ENCODE results near the gene TMEM129. TPM values are rescaled to one million over a fixed set of nuclear protein-coding genes. Genes with fewer than 3 reads are reported as not detected.
A peak's percentile ranks its signal among the peaks of the same experiment; 100 is the strongest.
"Not testable (repeated sequence)": the region's sequence is repeated elsewhere in the genome, so short reads cannot be mapped to it uniquely, and the experiment has no call there.

TMEM129 gene
- total and polyA plus RNA-seq, 2 donors, result 15.1 to 23.2 TPM

DNA sequence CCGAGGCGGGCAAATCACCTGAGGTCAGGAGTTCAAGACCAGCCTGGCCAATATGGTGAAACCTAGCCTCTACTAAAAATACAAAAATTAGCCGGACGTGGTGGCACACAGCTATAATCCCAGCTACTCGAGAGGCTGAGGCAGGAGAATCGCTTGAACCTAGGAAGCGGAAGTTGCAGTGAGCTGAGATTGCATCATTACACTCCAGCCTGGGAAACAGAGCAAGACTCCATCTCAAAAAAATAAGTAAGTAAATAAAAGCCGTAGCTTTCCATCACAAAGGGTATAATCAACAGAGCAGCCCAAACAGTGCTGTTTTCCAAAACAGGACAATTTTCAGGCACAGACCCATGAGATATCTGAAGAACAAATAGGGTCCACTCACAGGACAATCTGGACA, 19.5 kb downstream of the TMEM129 start:
- H3K27ac ChIP-seq (ENCODE audit: low read depth in 1 of 2, low read length in 1 of 2); DNase-seq (ENCODE audit: low read depth in 6 of 9, low spot score in 9 of 9); H3K9me3 ChIP-seq (ENCODE audit: control insufficient read depth in 2 of 2, insufficient read depth in 1 of 2, low read length in 1 of 2); H3K4me1 ChIP-seq (ENCODE audit: control insufficient read depth in 2 of 2, insufficient read depth in 2 of 2, low read length in 2 of 2); H3K27me3 ChIP-seq (ENCODE audit: control insufficient read depth in 2 of 2, insufficient read depth in 1 of 2, low read length in 1 of 2); H3K4me3 ChIP-seq (ENCODE audit: low read length in 2 of 2): not testable (repeated sequence)
- WGBS, result 97% methylated on average over 8 of the region's 8 CpGs
- peaks cover 72 to 84% of the 10 kb centered on the region in 2 donors for H3K36me3 ChIP-seq (ENCODE audit: control insufficient read depth in 2 of 2, insufficient read depth in 2 of 2, low read length in 1 of 2)

DNA sequence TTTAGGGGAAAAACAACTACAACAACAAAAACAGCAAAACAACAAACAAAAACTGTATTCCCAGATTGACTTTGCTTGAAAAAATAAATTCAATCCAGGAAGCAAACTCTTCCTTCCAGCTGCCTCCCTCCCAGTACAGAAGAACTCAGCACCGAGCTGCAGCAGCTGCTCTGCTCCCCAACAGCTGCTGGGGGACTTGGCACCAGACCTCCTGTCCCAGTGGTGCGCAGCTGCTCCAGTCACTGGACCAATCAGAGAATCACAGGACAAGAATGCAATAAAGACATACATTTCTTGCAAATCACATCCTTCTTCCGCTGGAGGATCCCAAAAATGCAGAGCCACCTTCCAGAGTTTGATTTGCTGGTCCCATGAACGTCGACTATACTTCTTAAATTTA, 25.2 kb downstream of the TMEM129 start:
- H3K27ac ChIP-seq (ENCODE audit: low read depth in 1 of 2, low read length in 1 of 2), result no peak overlapping the region
- H3K4me3 ChIP-seq (ENCODE audit: low read length in 2 of 2), result no peak overlapping the region
- no peaks in the 10 kb centered on the region for H3K27me3 ChIP-seq (ENCODE audit: control insufficient read depth in 2 of 2, insufficient read depth in 1 of 2, low read length in 1 of 2)
- H3K9me3 ChIP-seq (ENCODE audit: control insufficient read depth in 2 of 2, insufficient read depth in 1 of 2, low read length in 1 of 2), result no peaks in the 10 kb centered on the region
- H3K36me3 ChIP-seq (ENCODE audit: control insufficient read depth in 2 of 2, insufficient read depth in 2 of 2, low read length in 1 of 2), result peaks cover 74 to 86% of the 10 kb centered on the region in 2 donors
- WGBS, result 95% methylated on average over 5 of the region's 5 CpGs
- no peak for DNase-seq (ENCODE audit: low read depth in 6 of 9, low spot score in 9 of 9)
- no peaks in the 10 kb centered on the region for H3K4me1 ChIP-seq (ENCODE audit: control insufficient read depth in 2 of 2, insufficient read depth in 2 of 2, low read length in 2 of 2)

DNA sequence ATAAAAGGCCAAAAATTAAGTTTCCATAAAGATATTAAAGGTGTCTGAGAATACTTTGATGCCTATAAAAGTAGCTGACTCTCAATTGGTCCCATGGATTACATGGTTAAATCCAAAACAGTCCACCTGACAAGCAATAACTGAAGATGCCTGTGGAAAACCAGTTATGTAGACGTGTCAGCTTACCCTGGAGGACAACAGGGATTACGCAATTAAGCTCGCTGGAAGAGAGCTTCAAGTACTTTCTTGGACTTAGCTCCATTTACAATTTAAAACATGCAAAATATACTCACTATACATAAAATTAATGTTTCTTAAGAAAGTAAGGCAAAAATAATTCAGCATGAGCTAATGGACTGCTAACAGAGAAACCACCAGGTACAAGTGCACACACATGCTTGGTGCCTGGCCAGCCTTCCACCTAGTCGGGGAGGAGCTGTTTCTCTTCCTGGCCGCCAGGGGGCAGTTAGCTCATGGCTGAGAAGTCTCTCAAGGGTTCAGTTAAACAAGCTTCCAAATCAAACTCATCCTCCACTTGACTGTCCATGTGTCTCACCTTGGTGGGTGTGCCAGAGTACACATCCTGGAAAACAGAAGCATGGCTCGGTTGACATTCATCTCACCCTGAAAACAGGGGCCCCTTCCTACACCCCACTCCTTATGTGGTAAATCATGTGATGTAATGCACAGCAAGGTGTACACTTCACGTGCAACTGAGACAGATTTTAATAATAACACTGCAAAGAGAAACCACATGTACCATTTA, 27.8 kb downstream of the TMEM129 start:
- H3K4me1 ChIP-seq (ENCODE audit: control insufficient read depth in 2 of 2, insufficient read depth in 2 of 2, low read length in 2 of 2), result no peaks in the 10 kb centered on the region
- peak in 7 of 9 donors; percentile 55 to 86 (median 76) for DNase-seq (ENCODE audit: low read depth in 6 of 9, low spot score in 9 of 9)
- 62% methylated on average over 7 of the region's 7 CpGs for WGBS
- H3K27ac ChIP-seq (ENCODE audit: low read depth in 1 of 2, low read length in 1 of 2), result no peak overlapping the region
- no peaks in the 10 kb centered on the region for H3K9me3 ChIP-seq (ENCODE audit: control insufficient read depth in 2 of 2, insufficient read depth in 1 of 2, low read length in 1 of 2)
- no peaks in the 10 kb centered on the region for H3K27me3 ChIP-seq (ENCODE audit: control insufficient read depth in 2 of 2, insufficient read depth in 1 of 2, low read length in 1 of 2)
- H3K36me3 ChIP-seq (ENCODE audit: control insufficient read depth in 2 of 2, insufficient read depth in 2 of 2, low read length in 1 of 2), result peaks cover 57 to 73% of the 10 kb centered on the region in 2 donors
- no peak overlapping the region for H3K4me3 ChIP-seq (ENCODE audit: low read length in 2 of 2)

DNA sequence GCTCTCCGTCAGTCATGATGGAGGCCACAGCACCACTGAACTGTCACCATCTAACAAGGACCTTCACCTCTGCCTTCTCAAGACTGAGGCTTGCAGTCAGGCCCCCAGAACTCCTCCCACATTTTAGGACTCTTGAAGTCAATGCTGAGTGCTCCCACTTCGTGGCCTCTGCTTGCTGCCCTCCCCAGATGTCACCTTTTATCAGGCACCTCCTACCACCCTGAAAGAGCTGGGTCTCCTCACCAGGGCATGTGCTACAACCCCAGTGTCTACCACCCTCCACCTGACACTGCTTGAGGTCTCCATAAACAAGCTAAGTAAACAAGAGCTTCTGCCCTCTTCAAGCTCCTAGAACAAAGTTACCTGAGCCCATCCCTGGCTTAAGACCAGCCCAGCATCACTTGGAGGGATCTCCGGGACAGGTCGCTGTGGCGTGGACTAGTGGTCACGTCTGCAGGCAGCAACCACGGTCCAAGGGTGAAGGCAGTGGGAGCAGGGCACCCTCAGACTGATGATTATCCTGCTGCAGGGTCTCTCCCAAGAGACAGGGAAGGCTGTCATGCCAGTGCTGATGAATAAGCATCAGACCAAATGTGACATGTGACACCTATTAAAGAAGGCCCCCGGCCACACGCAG, 29.3 kb downstream of the TMEM129 start:
- no peaks in the 10 kb centered on the region for H3K4me1 ChIP-seq (ENCODE audit: control insufficient read depth in 2 of 2, insufficient read depth in 2 of 2, low read length in 2 of 2)
- H3K27me3 ChIP-seq (ENCODE audit: control insufficient read depth in 2 of 2, insufficient read depth in 1 of 2, low read length in 1 of 2), result no peaks in the 10 kb centered on the region
- H3K27ac ChIP-seq (ENCODE audit: low read depth in 1 of 2, low read length in 1 of 2), result no peak overlapping the region
- no peaks in the 10 kb centered on the region for H3K9me3 ChIP-seq (ENCODE audit: control insufficient read depth in 2 of 2, insufficient read depth in 1 of 2, low read length in 1 of 2)
- 91% methylated on average over 9 of the region's 9 CpGs for WGBS
- no peak for DNase-seq (ENCODE audit: low read depth in 6 of 9, low spot score in 9 of 9)
- H3K4me3 ChIP-seq (ENCODE audit: low read length in 2 of 2), result no peak overlapping the region
- peaks cover 44 to 65% of the 10 kb centered on the region in 2 donors for H3K36me3 ChIP-seq (ENCODE audit: control insufficient read depth in 2 of 2, insufficient read depth in 2 of 2, low read length in 1 of 2)

DNA sequence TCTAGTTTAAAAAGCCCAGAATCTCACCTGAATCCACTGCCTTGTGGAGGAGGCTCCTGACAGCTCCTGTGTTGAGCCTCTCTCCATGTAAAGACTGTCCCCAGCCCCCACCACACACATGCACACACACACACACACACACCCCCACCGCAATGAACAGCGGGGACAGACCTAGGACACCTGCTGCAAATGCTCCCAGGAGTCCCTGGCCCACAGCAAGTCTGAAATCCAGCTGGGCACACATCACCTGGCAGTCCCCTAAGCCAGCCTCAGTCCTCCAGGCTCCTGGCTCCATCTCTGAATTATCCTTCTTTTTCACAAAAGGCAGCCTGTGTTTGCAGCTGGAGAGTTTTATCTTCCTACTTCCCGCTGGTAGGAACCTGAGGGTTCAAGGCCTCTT, 30.4 kb downstream of the TMEM129 start:
- no peaks in the 10 kb centered on the region for H3K4me1 ChIP-seq (ENCODE audit: control insufficient read depth in 2 of 2, insufficient read depth in 2 of 2, low read length in 2 of 2)
- H3K9me3 ChIP-seq (ENCODE audit: control insufficient read depth in 2 of 2, insufficient read depth in 1 of 2, low read length in 1 of 2), result no peaks in the 10 kb centered on the region
- H3K27ac ChIP-seq (ENCODE audit: low read depth in 1 of 2, low read length in 1 of 2), result no peak overlapping the region
- peaks cover 37 to 55% of the 10 kb centered on the region in 2 donors for H3K36me3 ChIP-seq (ENCODE audit: control insufficient read depth in 2 of 2, insufficient read depth in 2 of 2, low read length in 1 of 2)
- H3K27me3 ChIP-seq (ENCODE audit: control insufficient read depth in 2 of 2, insufficient read depth in 1 of 2, low read length in 1 of 2), result no peaks in the 10 kb centered on the region
- 99% methylated on average over 3 of the region's 3 CpGs for WGBS
- DNase-seq (ENCODE audit: low read depth in 6 of 9, low spot score in 9 of 9), result no peak
- H3K4me3 ChIP-seq (ENCODE audit: low read length in 2 of 2), result no peak overlapping the region

DNA sequence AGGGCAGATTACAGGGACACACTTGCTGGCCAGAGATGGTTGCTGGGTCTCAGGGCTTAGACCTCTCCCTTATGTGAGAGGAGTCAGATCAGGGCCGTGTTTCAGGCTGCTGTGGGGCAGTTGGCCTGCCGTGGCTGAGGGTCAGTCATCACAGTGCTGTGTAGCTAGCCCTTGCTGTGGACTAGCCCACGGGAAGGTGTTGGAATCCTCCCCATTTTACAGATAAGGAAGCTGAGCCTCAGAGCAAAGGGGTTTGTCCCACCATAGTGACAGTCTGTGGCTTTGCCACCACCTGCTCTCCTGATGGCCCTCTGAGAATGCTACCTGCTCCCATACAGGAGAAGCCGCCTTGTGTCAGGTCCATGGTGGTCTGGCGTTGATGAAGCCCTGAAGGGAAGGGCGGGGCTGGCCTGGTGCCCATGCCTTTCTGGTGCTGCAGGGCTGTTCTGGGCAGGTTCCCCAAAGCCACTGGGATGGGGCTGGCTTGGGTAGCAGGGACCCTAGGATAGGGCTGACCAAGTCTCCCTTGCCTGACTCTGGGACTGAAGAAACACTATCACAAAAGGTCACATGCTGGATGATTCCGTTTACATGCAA, 34.6 kb downstream of the TMEM129 start:
- H3K4me3 ChIP-seq (ENCODE audit: low read length in 2 of 2), result no peak overlapping the region
- WGBS, result 88% methylated on average over 7 of the region's 7 CpGs
- peaks cover 11 to 13% of the 10 kb centered on the region in 2 donors for H3K4me1 ChIP-seq (ENCODE audit: control insufficient read depth in 2 of 2, insufficient read depth in 2 of 2, low read length in 2 of 2)
- H3K9me3 ChIP-seq (ENCODE audit: control insufficient read depth in 2 of 2, insufficient read depth in 1 of 2, low read length in 1 of 2), result no peaks in the 10 kb centered on the region
- H3K27me3 ChIP-seq (ENCODE audit: control insufficient read depth in 2 of 2, insufficient read depth in 1 of 2, low read length in 1 of 2), result peaks cover 9 to 12% of the 10 kb centered on the region in 2 donors
- DNase-seq (ENCODE audit: low read depth in 6 of 9, low spot score in 9 of 9), result no peak
- H3K27ac ChIP-seq (ENCODE audit: low read depth in 1 of 2, low read length in 1 of 2), result no peak overlapping the region
- H3K36me3 ChIP-seq (ENCODE audit: control insufficient read depth in 2 of 2, insufficient read depth in 2 of 2, low read length in 1 of 2), result peaks cover 10 to 14% of the 10 kb centered on the region in 2 donors

DNA sequence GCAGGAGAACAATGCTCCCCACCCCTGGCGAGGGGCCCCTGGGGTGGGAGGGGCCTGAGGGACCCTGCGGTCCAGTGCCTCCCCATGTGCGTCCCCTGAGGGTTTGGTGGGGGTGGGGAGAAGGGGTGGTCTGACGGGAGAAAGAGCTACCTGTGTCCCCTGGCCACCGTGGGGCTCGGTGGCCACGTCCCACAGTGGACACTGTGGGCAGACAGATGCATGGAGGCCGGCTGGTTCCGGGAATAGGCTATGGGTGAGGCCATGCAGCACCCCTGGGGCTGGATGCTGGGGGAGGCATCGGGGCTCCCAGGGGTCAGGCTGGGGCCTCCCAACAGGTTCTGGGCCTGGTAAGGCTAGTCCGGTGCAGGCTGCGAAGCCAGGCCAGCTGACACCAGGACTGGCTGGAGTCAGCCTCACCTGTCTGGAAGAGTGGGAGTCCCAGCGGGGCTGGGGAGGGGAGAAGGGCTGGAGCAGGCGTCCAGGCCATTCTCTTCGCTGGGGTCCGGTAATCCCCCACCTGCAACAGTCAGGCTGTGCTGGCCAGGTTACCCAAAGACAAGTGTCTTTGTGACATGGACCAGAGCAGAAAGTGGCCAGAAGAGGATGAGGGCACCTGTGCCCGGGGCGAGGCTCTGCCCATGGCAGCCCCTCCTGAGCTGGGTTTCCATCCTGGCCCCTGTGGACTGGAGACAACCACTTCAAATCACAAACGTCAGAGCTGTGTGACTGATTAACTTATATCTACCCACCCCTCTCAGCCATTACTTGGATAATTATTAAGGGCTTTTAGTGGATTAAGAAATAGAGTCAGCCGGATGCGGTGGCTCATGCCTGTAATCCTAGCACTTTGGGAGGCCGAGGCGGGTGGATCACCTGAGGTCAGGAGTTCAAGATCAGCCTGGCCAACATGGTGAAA, 35.6 kb downstream of the TMEM129 start:
- no peaks in the 10 kb centered on the region for H3K9me3 ChIP-seq (ENCODE audit: control insufficient read depth in 2 of 2, insufficient read depth in 1 of 2, low read length in 1 of 2)
- no peak for DNase-seq (ENCODE audit: low read depth in 6 of 9, low spot score in 9 of 9)
- no peak overlapping the region for H3K27ac ChIP-seq (ENCODE audit: low read depth in 1 of 2, low read length in 1 of 2)
- WGBS, result 95% methylated on average over 23 of the region's 23 CpGs
- H3K4me1 ChIP-seq (ENCODE audit: control insufficient read depth in 2 of 2, insufficient read depth in 2 of 2, low read length in 2 of 2), result peaks cover 11 to 13% of the 10 kb centered on the region in 2 donors
- no peak overlapping the region for H3K4me3 ChIP-seq (ENCODE audit: low read length in 2 of 2)
- peaks cover 0 to 4% of the 10 kb centered on the region in 2 donors for H3K36me3 ChIP-seq (ENCODE audit: control insufficient read depth in 2 of 2, insufficient read depth in 2 of 2, low read length in 1 of 2)
- peaks cover 9 to 12% of the 10 kb centered on the region in 2 donors for H3K27me3 ChIP-seq (ENCODE audit: control insufficient read depth in 2 of 2, insufficient read depth in 1 of 2, low read length in 1 of 2)

DNA sequence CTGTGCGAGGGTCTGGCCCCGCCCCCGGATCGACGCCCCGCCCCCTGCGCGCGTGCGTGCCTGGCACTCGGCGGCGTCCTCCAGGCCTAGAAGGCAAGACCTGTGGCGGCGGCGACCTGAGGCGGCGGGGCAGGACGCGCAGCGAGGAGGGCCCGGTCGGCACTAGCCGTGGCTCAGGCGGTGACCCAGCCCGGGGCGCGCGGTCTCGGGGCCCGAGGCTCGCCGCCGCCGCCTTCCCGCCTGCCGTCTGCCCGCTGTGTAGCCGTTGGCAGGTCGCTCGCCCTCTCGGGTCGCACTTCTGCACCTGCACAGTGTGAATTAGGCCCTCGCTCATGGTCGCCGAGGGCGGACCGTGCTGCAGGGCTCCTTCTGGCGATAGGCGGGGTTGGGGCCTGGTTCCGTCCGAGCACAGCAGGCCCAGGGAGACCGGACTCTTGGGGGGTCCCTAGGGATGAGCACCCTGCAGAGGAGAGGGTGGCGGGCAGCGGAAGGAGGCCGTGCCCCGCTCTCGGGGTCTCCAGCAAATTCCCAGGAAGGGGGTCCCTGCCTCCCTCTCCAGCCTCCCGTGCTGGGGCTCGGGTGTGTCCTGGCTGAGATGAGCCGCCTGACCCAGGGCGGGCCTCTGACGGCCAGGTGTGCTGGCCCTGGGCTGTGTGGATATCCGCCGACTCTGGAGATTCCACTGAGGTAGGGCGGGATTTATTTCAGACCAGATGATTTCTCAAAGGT, 36.5 kb downstream of the TMEM129 start:
- Histone ChIP-seq H3K9me3 (ENCODE audit: control insufficient read depth in 2 of 2, insufficient read depth in 1 of 2, low read length in 1 of 2) (no peaks in the 10 kb centered on the region), H3K27ac (ENCODE audit: low read depth in 1 of 2, low read length in 1 of 2) (peak overlapping the region in 1 of 2 donors; percentile 66), H3K4me3 (ENCODE audit: low read length in 2 of 2) (peak overlapping the region in 1 of 2 donors; percentile 66), H3K4me1 (ENCODE audit: control insufficient read depth in 2 of 2, insufficient read depth in 2 of 2, low read length in 2 of 2) (peaks cover 11 to 13% of the 10 kb centered on the region in 2 donors), H3K36me3 (ENCODE audit: control insufficient read depth in 2 of 2, insufficient read depth in 2 of 2, low read length in 1 of 2) (no peaks in the 10 kb centered on the region), H3K27me3 (ENCODE audit: control insufficient read depth in 2 of 2, insufficient read depth in 1 of 2, low read length in 1 of 2) (peaks cover 9 to 12% of the 10 kb centered on the region in 2 donors)
- DNase-seq (ENCODE audit: low read depth in 6 of 9, low spot score in 9 of 9), result no peak
- WGBS, result 39% methylated on average over 66 of the region's 66 CpGs
